ENCODE measurements around the gene DARS2.

GRCh38 chr1:173856903-173857302 is 32.4 kb downstream of the DARS2 start:
- TF ChIP-seq EZH2phosphoT487 (IDR thresholded peaks at IDR 0.05) = no peak
- no peak for TF ChIP-seq CTCF (IDR thresholded peaks at IDR 0.05)
- no peak for TF ChIP-seq EZH2 (IDR thresholded peaks at IDR 0.05)

All from neural progenitor cell (in vitro differentiated cells).